ENCODE measurements around the gene SHQ1. TPM values are rescaled to one million over a fixed set of nuclear protein-coding genes. Genes with fewer than 3 reads are reported as not detected.

SHQ1 gene
- total and polyA plus RNA-seq, 9 of the 15 experiments (the other 6 are each of a cell fraction or from before 2014, with no cell fraction given), result 9.2 to 25.0 (median 14.1) TPM

DNA sequence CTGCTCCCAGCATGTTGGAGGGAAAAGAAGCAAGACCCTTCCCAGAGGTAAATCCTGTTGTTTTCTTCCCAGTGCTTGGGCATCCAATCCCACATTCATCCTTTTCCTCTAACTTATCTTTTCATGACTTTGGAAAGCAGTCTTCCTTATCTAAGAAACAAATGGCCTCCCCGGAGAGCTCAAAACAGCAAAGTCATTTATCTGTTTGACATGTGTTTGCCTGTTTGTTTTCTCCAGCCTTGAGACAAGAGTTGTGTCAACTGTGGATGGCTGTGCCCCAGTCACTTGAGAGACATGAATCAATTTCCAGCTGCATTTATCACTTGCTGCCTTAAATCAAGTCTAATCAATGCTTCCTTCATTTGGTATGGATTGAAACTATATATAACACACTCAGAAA is 103.9 kb downstream of the SHQ1 start (continued):
- TF ChIP-seq, protein P1, sequence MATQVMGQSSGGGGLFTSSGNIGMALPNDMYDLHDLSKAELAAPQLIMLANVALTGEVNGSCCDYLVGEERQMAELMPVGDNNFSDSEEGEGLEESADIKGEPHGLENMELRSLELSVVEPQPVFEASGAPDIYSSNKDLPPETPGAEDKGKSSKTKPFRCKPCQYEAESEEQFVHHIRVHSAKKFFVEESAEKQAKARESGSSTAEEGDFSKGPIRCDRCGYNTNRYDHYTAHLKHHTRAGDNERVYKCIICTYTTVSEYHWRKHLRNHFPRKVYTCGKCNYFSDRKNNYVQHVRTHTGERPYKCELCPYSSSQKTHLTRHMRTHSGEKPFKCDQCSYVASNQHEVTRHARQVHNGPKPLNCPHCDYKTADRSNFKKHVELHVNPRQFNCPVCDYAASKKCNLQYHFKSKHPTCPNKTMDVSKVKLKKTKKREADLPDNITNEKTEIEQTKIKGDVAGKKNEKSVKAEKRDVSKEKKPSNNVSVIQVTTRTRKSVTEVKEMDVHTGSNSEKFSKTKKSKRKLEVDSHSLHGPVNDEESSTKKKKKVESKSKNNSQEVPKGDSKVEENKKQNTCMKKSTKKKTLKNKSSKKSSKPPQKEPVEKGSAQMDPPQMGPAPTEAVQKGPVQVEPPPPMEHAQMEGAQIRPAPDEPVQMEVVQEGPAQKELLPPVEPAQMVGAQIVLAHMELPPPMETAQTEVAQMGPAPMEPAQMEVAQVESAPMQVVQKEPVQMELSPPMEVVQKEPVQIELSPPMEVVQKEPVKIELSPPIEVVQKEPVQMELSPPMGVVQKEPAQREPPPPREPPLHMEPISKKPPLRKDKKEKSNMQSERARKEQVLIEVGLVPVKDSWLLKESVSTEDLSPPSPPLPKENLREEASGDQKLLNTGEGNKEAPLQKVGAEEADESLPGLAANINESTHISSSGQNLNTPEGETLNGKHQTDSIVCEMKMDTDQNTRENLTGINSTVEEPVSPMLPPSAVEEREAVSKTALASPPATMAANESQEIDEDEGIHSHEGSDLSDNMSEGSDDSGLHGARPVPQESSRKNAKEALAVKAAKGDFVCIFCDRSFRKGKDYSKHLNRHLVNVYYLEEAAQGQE (IDR thresholded peaks at IDR 0.05; ENCODE audit: borderline replicate concordance), result no peak
- TF ChIP-seq, protein P1 (CRISPR knock-in tag; IDR thresholded peaks at IDR 0.05; ENCODE audit: low read depth), result no peak
- TF ChIP-seq MTA2 (IDR thresholded peaks at IDR 0.05; ENCODE audit: low read depth) (peak; percentile 79), ATF1 (CRISPR knock-in tag; IDR thresholded peaks at IDR 0.05) (no peak), ATF1 (tag; IDR thresholded peaks at IDR 0.05) (no peak), NEUROD1 (IDR thresholded peaks at IDR 0.05; ENCODE audit: borderline replicate concordance, low read depth, low read length, partially characterized antibody) (peak; percentile 66), ZFPM2 (CRISPR knock-in tag; IDR thresholded peaks at IDR 0.05) (no peak), ESRRA (IDR thresholded peaks at IDR 0.05; ENCODE audit: borderline replicate concordance, low read depth) (no peak), GATA2 (CRISPR knock-in tag; IDR thresholded peaks at IDR 0.05) (0 out of 2 replicates have a peak, but pooled peaks have one; percentile 37), ZFP36 (IDR thresholded peaks at IDR 0.05; ENCODE audit: low read depth, low read length, partially characterized antibody) (no peak), SUPT5H (IDR thresholded peaks at IDR 0.05) (no peak)
- TF ChIP-seq, protein P2, sequence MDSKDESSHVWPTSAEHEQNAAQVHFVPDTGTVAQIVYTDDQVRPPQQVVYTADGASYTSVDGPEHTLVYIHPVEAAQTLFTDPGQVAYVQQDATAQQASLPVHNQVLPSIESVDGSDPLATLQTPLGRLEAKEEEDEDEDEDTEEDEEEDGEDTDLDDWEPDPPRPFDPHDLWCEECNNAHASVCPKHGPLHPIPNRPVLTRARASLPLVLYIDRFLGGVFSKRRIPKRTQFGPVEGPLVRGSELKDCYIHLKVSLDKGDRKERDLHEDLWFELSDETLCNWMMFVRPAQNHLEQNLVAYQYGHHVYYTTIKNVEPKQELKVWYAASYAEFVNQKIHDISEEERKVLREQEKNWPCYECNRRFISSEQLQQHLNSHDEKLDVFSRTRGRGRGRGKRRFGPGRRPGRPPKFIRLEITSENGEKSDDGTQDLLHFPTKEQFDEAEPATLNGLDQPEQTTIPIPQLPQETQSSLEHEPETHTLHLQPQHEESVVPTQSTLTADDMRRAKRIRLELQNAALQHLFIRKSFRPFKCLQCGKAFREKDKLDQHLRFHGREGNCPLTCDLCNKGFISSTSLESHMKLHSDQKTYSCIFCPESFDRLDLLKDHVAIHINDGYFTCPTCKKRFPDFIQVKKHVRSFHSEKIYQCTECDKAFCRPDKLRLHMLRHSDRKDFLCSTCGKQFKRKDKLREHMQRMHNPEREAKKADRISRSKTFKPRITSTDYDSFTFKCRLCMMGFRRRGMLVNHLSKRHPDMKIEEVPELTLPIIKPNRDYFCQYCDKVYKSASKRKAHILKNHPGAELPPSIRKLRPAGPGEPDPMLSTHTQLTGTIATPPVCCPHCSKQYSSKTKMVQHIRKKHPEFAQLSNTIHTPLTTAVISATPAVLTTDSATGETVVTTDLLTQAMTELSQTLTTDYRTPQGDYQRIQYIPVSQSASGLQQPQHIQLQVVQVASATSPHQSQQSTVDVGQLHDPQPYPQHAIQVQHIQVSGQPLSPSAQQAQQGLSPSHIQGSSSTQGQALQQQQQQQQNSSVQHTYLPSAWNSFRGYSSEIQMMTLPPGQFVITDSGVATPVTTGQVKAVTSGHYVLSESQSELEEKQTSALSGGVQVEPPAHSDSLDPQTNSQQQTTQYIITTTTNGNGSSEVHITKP (IDR thresholded peaks at IDR 0.05; ENCODE audit: partially characterized antibody), result no peak
- TF ChIP-seq, protein P3, sequence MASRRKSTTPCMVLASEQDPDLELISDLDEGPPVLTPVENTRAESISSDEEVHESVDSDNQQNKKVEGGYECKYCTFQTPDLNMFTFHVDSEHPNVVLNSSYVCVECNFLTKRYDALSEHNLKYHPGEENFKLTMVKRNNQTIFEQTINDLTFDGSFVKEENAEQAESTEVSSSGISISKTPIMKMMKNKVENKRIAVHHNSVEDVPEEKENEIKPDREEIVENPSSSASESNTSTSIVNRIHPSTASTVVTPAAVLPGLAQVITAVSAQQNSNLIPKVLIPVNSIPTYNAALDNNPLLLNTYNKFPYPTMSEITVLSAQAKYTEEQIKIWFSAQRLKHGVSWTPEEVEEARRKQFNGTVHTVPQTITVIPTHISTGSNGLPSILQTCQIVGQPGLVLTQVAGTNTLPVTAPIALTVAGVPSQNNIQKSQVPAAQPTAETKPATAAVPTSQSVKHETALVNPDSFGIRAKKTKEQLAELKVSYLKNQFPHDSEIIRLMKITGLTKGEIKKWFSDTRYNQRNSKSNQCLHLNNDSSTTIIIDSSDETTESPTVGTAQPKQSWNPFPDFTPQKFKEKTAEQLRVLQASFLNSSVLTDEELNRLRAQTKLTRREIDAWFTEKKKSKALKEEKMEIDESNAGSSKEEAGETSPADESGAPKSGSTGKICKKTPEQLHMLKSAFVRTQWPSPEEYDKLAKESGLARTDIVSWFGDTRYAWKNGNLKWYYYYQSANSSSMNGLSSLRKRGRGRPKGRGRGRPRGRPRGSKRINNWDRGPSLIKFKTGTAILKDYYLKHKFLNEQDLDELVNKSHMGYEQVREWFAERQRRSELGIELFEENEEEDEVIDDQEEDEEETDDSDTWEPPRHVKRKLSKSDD (conservative IDR thresholded peaks at IDR 0.05; ENCODE audit: low read length), result no peak
- TF ChIP-seq, protein P4, sequence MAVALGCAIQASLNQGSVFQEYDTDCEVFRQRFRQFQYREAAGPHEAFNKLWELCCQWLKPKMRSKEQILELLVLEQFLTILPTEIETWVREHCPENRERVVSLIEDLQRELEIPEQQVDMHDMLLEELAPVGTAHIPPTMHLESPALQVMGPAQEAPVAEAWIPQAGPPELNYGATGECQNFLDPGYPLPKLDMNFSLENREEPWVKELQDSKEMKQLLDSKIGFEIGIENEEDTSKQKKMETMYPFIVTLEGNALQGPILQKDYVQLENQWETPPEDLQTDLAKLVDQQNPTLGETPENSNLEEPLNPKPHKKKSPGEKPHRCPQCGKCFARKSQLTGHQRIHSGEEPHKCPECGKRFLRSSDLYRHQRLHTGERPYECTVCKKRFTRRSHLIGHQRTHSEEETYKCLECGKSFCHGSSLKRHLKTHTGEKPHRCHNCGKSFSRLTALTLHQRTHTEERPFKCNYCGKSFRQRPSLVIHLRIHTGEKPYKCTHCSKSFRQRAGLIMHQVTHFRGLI (CRISPR knock-in tag; IDR thresholded peaks at IDR 0.05), result no peak
